ENCODE measurements around the gene KCNK18.

Gene KCNK18

DNA sequence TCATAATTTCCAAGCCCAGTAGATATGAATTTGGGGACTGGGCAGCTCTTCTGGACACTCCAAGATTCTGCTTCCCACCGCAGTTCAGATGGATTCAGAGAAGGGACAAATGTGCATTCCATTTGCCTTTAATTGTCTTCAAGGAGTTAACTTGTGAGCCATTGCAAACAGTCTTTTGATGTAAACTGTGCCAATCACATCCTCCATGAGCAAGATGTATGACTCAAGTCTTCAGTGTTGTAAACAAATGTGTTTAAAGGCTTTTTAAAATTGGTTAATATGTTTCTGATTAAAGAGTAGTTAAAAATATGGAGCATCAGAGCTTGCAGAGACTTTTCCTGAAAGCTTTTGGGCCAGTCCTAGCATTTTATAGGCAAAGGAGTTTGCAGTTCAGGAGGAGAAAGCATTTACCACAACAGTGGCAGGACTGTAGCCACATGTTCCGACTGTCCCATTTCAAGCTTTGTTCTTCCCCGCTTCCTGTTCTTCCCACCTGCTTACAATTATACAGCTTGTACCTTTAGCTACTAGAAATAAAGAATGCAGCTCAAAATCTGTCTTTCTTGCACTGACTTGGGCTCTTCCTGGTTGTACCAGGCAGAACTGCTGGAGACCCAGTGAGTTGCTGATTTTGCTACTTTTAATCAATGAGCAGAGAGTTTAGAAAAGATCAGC is 49.8 kb downstream of the KCNK18 start:
- FAIRE-seq: no peak
- no peak for TF ChIP-seq TAF1 (IDR thresholded peaks at IDR 0.05; ENCODE audit: low read depth, low read length)
- TF ChIP-seq SPI1 (IDR thresholded peaks at IDR 0.05; ENCODE audit: low read depth, low read length): no peak
- TF ChIP-seq PAX5 (IDR thresholded peaks at IDR 0.05; ENCODE audit: insufficient read depth, low read length, severe bottlenecking): no peak
- TF ChIP-seq POLR2AphosphoS5 (IDR thresholded peaks at IDR 0.05; ENCODE audit: low read depth, low read length): no peak
- no peak for TF ChIP-seq POLR2A (IDR thresholded peaks at IDR 0.05; ENCODE audit: low read depth, low read length)
- no peak for TF ChIP-seq POU2F2 (IDR thresholded peaks at IDR 0.05; ENCODE audit: low read depth, low read length)
- DNase-seq (ENCODE audit: insufficient read length, low spot score): no peak

DNA sequence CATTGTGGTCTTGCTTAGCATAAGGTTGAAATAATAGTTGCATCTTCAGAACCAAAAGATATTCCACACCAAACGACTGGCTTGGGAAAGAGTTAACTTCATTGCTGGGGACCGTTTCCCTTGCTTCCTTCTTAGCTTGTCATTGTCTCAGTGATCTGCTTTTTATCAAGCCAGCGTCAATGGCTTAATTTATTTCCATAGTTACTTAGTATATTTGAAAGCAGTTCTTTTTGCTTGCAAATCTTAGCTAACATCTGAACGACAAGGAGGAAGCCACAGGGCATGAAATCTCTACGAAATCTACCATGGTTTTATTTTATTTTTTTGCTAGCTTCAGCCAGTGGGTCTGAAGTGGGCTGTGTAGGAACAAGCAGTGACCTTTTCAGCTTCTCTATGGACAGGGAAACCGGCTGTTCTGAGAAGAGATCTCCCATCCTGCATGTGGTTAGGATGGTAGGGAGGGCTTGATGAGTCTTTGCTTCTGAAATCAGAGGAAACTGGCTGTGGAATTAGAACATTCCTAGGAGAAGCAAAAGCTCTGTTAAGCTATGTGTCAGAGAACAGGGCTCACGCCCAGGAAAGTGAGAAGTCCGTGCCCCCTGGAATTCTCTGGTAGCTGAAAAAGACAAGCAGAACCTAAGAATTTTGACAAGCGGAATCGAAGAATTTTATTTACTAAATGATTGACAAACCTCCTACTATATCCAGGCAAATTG is 51.6 kb downstream of the KCNK18 start:
- TF ChIP-seq SPI1 (IDR thresholded peaks at IDR 0.05; ENCODE audit: low read depth, low read length): no peak
- no peak for TF ChIP-seq POLR2AphosphoS5 (IDR thresholded peaks at IDR 0.05; ENCODE audit: low read depth, low read length)
- no peak for TF ChIP-seq POLR2A (IDR thresholded peaks at IDR 0.05; ENCODE audit: low read depth, low read length)
- no peak for TF ChIP-seq TAF1 (IDR thresholded peaks at IDR 0.05; ENCODE audit: low read depth, low read length)
- no peak for TF ChIP-seq PAX5 (IDR thresholded peaks at IDR 0.05; ENCODE audit: insufficient read depth, low read length, severe bottlenecking)
- no peak for TF ChIP-seq POU2F2 (IDR thresholded peaks at IDR 0.05; ENCODE audit: low read depth, low read length)
- DNase-seq (ENCODE audit: insufficient read length, low spot score): no peak
- FAIRE-seq: no peak

DNA sequence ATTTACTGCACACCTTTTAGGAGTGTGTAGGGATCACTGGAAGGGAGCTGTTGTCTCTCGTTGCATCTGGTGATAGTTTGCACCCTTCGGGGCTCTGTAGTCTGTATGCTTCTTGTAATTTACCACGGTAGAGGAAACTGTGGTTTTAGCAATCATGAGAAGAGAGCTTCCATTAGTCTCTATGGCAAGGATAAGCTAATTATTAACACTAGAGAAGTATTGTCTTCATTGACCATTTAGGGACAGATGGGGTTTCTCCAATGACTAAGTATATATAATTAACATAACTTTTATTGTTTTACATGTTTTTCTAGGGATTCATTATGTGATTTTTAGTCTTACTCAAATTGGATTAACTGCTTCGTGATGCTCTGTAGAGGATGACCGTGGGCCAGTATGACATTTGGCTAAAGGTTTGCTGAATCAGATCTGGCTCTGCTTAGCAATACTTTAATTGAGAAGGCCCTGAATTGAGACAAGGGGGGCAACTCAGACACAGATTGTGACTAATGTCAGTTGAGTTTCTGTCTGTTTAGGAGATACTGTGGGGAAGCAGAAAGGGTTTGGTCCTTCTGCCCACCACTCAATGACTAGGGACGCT is 52.3 kb downstream of the KCNK18 start:
- DNase-seq (ENCODE audit: insufficient read length, low spot score) (no peak), FAIRE-seq (no peak)
- no peak for TF ChIP-seq SPI1 (IDR thresholded peaks at IDR 0.05; ENCODE audit: low read depth, low read length)
- TF ChIP-seq PAX5 (IDR thresholded peaks at IDR 0.05; ENCODE audit: insufficient read depth, low read length, severe bottlenecking): no peak
- no peak for TF ChIP-seq POLR2AphosphoS5 (IDR thresholded peaks at IDR 0.05; ENCODE audit: low read depth, low read length)
- TF ChIP-seq POU2F2 (IDR thresholded peaks at IDR 0.05; ENCODE audit: low read depth, low read length): no peak
- TF ChIP-seq TAF1 (IDR thresholded peaks at IDR 0.05; ENCODE audit: low read depth, low read length): no peak
- no peak for TF ChIP-seq POLR2A (IDR thresholded peaks at IDR 0.05; ENCODE audit: low read depth, low read length)

DNA sequence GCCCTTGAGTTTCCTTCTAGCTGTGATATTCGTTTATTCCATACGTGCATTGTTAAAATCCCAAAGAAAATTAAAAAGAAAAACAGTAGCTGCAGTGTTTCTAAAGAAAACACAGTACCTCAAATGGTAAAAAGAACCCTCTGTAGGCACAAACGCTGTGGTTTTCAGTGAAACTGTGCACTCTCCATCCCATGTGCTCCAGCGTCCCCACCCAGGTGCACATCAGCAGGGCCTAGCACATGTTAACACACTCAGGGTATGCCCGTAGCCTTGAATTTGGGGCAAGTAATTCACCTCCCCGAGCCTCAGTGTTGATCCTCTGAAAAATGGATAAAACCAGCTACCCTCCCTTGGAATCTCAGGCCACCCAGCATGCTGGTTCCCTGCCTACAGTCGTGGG is 53.1 kb downstream of the KCNK18 start:
- TF ChIP-seq POLR2AphosphoS5 (IDR thresholded peaks at IDR 0.05; ENCODE audit: low read depth, low read length) (no peak), TAF1 (IDR thresholded peaks at IDR 0.05; ENCODE audit: low read depth, low read length) (no peak), POU2F2 (IDR thresholded peaks at IDR 0.05; ENCODE audit: low read depth, low read length) (no peak), SPI1 (IDR thresholded peaks at IDR 0.05; ENCODE audit: low read depth, low read length) (no peak), POLR2A (IDR thresholded peaks at IDR 0.05; ENCODE audit: low read depth, low read length) (no peak), PAX5 (IDR thresholded peaks at IDR 0.05; ENCODE audit: insufficient read depth, low read length, severe bottlenecking) (no peak)
- FAIRE-seq (no peak), DNase-seq (ENCODE audit: insufficient read length, low spot score) (no peak)

DNA sequence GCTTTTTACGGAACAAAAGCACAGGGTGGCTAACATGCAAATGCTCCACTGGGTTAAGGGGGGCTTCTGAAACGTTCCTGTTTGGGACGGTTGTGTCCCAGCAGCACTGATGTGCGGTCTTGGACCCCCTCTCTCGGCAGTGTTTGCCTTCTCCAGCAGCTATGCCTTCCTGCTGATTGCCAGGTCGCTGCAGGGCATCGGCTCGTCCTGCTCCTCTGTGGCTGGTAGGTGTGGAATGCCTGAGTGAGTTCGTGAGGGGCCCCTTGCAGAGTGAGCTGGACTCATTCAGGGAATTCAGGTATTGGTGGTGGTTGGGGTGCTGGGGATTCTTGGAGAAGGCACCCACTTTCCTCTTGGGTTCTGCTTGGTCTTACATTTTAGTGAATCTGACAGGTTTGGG is 56.6 kb downstream of the KCNK18 start:
- DNase-seq (ENCODE audit: insufficient read length, low spot score): no peak
- FAIRE-seq: no peak
- TF ChIP-seq POLR2AphosphoS5 (IDR thresholded peaks at IDR 0.05; ENCODE audit: low read depth, low read length): no peak
- TF ChIP-seq TAF1 (IDR thresholded peaks at IDR 0.05; ENCODE audit: low read depth, low read length): no peak
- TF ChIP-seq POU2F2 (IDR thresholded peaks at IDR 0.05; ENCODE audit: low read depth, low read length): no peak
- no peak for TF ChIP-seq PAX5 (IDR thresholded peaks at IDR 0.05; ENCODE audit: insufficient read depth, low read length, severe bottlenecking)
- TF ChIP-seq POLR2A (IDR thresholded peaks at IDR 0.05; ENCODE audit: low read depth, low read length): no peak
- TF ChIP-seq SPI1 (IDR thresholded peaks at IDR 0.05; ENCODE audit: low read depth, low read length): no peak

DNA sequence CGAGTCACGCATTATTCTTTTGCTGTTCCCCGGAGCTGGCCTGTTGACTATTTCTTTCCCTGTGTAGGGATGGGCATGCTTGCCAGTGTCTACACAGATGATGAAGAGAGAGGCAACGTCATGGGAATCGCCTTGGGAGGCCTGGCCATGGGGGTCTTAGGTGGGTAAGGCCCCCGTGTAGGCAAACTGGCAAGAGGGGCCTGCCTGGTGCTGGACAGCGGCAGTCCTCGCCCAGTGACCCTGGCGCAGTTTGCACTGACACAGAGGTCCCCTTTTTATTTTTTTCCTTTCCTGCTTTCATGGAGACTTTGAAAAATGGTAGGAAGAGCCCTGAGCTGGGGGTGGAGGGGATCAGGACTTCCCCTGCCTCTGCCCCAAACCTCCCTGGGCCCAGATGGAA is 57.0 kb downstream of the KCNK18 start:
- FAIRE-seq: no peak
- TF ChIP-seq POU2F2 (IDR thresholded peaks at IDR 0.05; ENCODE audit: low read depth, low read length) (no peak), POLR2A (IDR thresholded peaks at IDR 0.05; ENCODE audit: low read depth, low read length) (no peak), PAX5 (IDR thresholded peaks at IDR 0.05; ENCODE audit: insufficient read depth, low read length, severe bottlenecking) (no peak), TAF1 (IDR thresholded peaks at IDR 0.05; ENCODE audit: low read depth, low read length) (no peak)
- no peak for DNase-seq (ENCODE audit: insufficient read length, low spot score)

DNA sequence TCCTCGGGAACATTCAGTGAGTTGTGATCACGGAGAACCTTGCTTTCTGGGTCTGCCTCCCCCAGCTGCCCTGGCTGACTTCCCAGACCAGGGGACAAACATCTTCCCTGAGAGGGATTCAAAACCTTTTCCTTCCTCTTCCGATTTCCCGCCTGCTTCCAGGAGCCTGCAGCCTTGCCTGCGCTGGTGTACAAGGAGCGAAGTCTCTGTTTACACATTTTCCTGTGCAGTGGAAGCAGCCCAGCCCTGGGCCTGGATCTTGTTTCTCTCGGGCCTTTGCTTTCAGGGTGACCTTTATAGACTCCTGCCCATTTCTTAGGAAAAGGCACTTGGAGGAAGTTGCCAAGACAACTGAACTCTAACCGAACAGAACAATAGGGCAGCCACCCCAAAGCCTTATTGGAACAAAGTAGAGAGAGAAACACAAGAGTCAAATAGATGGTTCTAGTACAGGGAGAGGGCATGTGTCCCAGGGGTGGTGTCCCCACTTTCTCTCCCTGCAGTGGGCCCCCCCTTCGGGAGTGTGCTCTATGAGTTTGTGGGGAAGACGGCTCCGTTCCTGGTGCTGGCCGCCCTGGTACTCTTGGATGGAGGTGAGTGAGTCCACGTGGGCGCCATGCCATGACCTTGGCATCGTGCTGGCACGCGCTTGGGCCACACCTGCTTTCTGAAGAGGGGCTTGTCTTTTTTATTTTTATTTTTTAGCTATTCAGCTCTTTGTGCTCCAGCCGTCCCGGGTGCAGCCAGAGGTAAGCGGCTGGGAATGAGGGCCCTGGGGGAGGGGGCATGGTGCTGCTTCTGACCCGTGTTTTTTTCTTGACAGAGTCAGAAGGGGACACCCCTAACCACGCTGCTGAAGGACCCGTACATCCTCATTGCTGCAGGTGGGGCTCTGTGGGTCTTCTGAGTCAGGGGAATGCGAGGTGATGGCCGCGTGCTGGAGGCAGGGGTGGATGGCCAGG is 57.8 kb downstream of the KCNK18 start:
- DNase-seq (ENCODE audit: insufficient read length, low spot score): no peak
- TF ChIP-seq POLR2AphosphoS5 (IDR thresholded peaks at IDR 0.05; ENCODE audit: low read depth, low read length): no peak
- TF ChIP-seq POLR2A (IDR thresholded peaks at IDR 0.05; ENCODE audit: low read depth, low read length): no peak
- TF ChIP-seq TAF1 (IDR thresholded peaks at IDR 0.05; ENCODE audit: low read depth, low read length): no peak
- no peak for TF ChIP-seq POU2F2 (IDR thresholded peaks at IDR 0.05; ENCODE audit: low read depth, low read length)
- no peak for TF ChIP-seq SPI1 (IDR thresholded peaks at IDR 0.05; ENCODE audit: low read depth, low read length)
- no peak for TF ChIP-seq PAX5 (IDR thresholded peaks at IDR 0.05; ENCODE audit: insufficient read depth, low read length, severe bottlenecking)

DNA sequence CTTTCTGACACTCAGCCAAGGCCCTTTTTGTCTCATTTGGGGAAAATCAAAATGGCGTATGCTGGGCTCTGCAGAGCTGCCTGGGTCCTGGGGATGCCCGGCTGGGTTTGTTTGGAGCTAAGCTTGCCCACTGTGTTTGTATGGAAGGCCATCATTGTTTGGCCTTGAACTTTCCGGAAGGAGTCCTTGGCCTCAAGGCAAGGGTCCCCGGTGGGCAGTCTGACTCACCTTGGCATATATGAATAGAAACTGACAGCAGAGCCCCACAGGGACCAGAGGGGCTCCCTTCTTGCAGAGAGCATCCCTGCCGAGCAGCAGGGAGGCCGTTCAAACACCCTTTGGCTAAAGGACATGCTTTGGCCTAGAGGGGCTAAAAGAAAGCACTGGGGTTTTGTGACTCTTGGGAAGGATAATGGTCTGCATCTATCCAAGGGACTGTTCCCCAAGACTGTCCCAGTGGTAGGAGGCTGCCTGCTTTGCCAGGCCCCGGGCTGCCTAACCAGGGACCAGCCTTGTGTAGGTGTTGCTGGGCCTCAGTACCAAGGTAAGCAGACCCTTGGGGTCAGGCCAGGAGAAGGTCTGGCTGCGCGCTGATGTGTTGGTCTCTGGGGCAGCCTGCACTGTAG is 58.7 kb downstream of the KCNK18 start:
- DNase-seq (ENCODE audit: insufficient read length, low spot score) (no peak), FAIRE-seq (no peak)
- TF ChIP-seq POU2F2 (IDR thresholded peaks at IDR 0.05; ENCODE audit: low read depth, low read length) (no peak), SPI1 (IDR thresholded peaks at IDR 0.05; ENCODE audit: low read depth, low read length) (no peak), TAF1 (IDR thresholded peaks at IDR 0.05; ENCODE audit: low read depth, low read length) (no peak), POLR2A (IDR thresholded peaks at IDR 0.05; ENCODE audit: low read depth, low read length) (no peak), POLR2AphosphoS5 (IDR thresholded peaks at IDR 0.05; ENCODE audit: low read depth, low read length) (no peak), PAX5 (IDR thresholded peaks at IDR 0.05; ENCODE audit: insufficient read depth, low read length, severe bottlenecking) (no peak)

More for the DNA sequence above, 57.8 kb downstream of the KCNK18 start:
- no peak for FAIRE-seq
